Breast epithelium (tissue), 3 donors: ENCODE measurements around the gene ETV2.

Experiments used
- CTCF ChIP-seq, 3 donors: fragments of 450-650 bp; IDR thresholded peaks; one replicate each; pipeline ENCODE4 v1.5.1; 2016 to 2017; ENCODE audit warnings: antibody characterized with exemption in 3 of 3, mild to moderate bottlenecking in 3 of 3, moderate library complexity in 3 of 3
- POLR2A ChIP-seq: fragments of 450-650 bp; IDR thresholded peaks from one replicate; pipeline ENCODE4 v1.6.1; 2016; ENCODE audit warnings: antibody characterized with exemption, mild to moderate bottlenecking, moderate library complexity
- POLR2AphosphoS5 ChIP-seq, 3 donors: sonication (generic); formaldehyde crosslinking; IDR thresholded peaks; one replicate each; pipeline ENCODE4 v1.6.1; 2017; ENCODE audit warnings: antibody characterized with exemption in 3 of 3

DNA sequence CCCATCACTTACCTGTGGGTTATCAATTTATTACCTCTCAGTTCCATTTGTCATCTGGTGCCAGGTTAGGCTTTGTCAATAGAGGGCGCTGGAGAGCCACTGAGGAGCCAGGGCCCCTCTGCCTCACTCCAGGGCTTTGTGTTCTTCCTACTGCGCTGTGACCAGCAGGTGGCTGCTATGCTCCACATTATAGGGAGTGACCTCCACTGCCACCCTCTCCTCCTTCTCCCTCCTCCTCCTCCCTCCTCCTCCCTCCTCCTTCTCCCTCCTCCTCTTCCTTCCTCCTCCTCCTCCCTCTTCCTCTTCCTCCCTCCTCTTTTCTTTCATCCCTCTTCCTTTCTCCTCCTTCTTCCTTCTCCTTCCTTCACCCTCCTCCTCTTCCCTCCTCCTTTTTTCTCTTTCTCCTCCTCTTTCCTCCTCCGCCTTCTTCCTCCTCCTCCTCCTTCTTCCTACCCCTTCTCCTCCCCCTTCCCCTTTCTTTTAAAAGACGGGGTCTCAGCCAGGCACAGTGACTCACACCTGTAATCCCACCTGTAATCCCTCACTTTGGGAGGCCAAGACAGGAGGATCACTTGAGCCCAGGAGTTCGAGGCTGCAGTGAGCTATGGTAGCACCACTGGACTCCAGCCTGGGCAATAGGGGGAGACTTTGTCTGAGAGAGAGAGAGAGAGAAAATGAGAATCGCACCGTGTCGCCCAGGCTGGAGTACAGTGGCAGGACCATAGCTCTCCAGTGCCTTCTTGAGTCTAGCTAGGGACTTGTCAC, 52.5 kb downstream of the ETV2 start:
- TF ChIP-seq CTCF (IDR thresholded peaks at IDR 0.05) (peak; percentile 84 to 97 (median 95)), POLR2A (no peak), POLR2AphosphoS5 (IDR thresholded peaks at IDR 0.05) (peak in 1 of 3 donors; percentile 40)
